Lung (tissue), 12 donors: ENCODE results near the gene RYK. TPM values are rescaled to one million over a fixed set of nuclear protein-coding genes. Genes with fewer than 3 reads are reported as not detected.

Source experiments
- ATAC-seq: fragments of 200-7000 bp; cut with Tn5 transposase; one replicate; pipeline ENCODE4 v1.9.1; 2020; ENCODE audit warnings: moderate number of reproducible peaks; ENCODE audit not compliant: insufficient read depth, low FRiP score
- DNase-seq, 3 donors: peaks; one replicate each; pipeline ENCODE4 v3.0.0-alpha.2; 2013 to 2017
- H3K27ac ChIP-seq, 2 donors: one replicate each; pipeline ENCODE4 v1.5.1; 2013; ENCODE audit warnings: mild to moderate bottlenecking in 2 of 2, moderate library complexity in 2 of 2, control low read depth in 1 of 2, inconsistent platforms in 1 of 2, low read depth in 1 of 2, low read length in 1 of 2
- H3K27me3 ChIP-seq, 3 donors: one replicate each; pipeline ENCODE4 v1.5.1; 2013; ENCODE audit warnings: low read length in 2 of 3; ENCODE audit not compliant: control insufficient read depth in 3 of 3, insufficient read depth in 3 of 3
- H3K36me3 ChIP-seq, 4 donors: one replicate each; pipeline ENCODE4 v1.5.1; 2013; ENCODE audit warnings: low read length in 4 of 4, mild to moderate bottlenecking in 1 of 4, moderate library complexity in 1 of 4; ENCODE audit not compliant: control insufficient read depth in 4 of 4, insufficient read depth in 4 of 4
- H3K4me1 ChIP-seq, 5 donors: one replicate each; pipeline ENCODE4 v1.5.1; 2013; ENCODE audit warnings: low read length in 5 of 5, mild to moderate bottlenecking in 2 of 5, moderate library complexity in 1 of 5; ENCODE audit not compliant: control insufficient read depth in 5 of 5, insufficient read depth in 5 of 5
- H3K4me3 ChIP-seq: one replicate; pipeline ENCODE4 v1.5.1; 2013; ENCODE audit warnings: mild to moderate bottlenecking, control low read depth, moderate library complexity
- H3K9ac ChIP-seq, 2 donors: one replicate each; pipeline ENCODE4 v1.5.1; 2013; ENCODE audit warnings: low read length in 2 of 2, control low read depth in 1 of 2; ENCODE audit not compliant: insufficient read depth in 1 of 2
- H3K9me3 ChIP-seq, 4 donors: one replicate each; pipeline ENCODE4 v1.5.1; 2013; ENCODE audit warnings: low read length in 3 of 4, mild to moderate bottlenecking in 1 of 4, moderate library complexity in 1 of 4; ENCODE audit not compliant: control insufficient read depth in 4 of 4, insufficient read depth in 3 of 4
- WGBS, 2 donors: extraction: QIAGEN DNeasy Blood & Tissue Kit; methylation state at CpG; one replicate each; pipeline ENCODE4 v1.1.7; 2013; 5-methylcytosine and 5-hydroxymethylcytosine counted together
- polyA plus RNA-seq, 2 donors: library from polyadenylated mRNA; stranded (reverse); fragments of 200-250 nt; gene quantifications; one replicate each; pipeline ENCODE4 v1.2.1, GENCODE V29; 2013
- total RNA-seq, 2 donors: library from RNA; depleted of rRNA in 1 of 2; stranded (reverse); fragments of >200 nt in 1 of 2; gene quantifications; one replicate each; pipeline ENCODE4 v1.2.1, GENCODE V29; 2014 to 2021
- TF ChIP-seq, protein P1 (sequence below): IDR thresholded peaks from 2 replicates; pipeline ENCODE4 v1.5.1; 2012; ENCODE audit warnings: mild to moderate bottlenecking; ENCODE audit errors: control extremely low read depth, extremely low read depth
- donor health status: control.
- donor health status: control.
- donor health status: Bipolar disorder and iron deficiency.
- donor health status: healthy.
- donor health status: DM: yes; HTN: yes; CAD: no.

Gene RYK
- total and polyA plus RNA-seq, 4 donors, result 22.1 to 132 (median 29.0) TPM

- Histone ChIP-seq H3K9me3 (peaks cover 0 to 3% (median 1%) of the 10 kb centered on the region in 4 donors), H3K9ac (no peak overlapping the region), H3K4me3 (no peak overlapping the region), H3K4me1 (no peaks in the 10 kb centered on the region), H3K27me3 (no peaks in the 10 kb centered on the region), H3K27ac (no peak overlapping the region), H3K36me3 (no peaks in the 10 kb centered on the region)
- DNase-seq (no peak), ATAC-seq (no peak)
- TF ChIP-seq, protein P1, sequence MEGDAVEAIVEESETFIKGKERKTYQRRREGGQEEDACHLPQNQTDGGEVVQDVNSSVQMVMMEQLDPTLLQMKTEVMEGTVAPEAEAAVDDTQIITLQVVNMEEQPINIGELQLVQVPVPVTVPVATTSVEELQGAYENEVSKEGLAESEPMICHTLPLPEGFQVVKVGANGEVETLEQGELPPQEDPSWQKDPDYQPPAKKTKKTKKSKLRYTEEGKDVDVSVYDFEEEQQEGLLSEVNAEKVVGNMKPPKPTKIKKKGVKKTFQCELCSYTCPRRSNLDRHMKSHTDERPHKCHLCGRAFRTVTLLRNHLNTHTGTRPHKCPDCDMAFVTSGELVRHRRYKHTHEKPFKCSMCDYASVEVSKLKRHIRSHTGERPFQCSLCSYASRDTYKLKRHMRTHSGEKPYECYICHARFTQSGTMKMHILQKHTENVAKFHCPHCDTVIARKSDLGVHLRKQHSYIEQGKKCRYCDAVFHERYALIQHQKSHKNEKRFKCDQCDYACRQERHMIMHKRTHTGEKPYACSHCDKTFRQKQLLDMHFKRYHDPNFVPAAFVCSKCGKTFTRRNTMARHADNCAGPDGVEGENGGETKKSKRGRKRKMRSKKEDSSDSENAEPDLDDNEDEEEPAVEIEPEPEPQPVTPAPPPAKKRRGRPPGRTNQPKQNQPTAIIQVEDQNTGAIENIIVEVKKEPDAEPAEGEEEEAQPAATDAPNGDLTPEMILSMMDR, result no peak
- 39 to 45% methylated on average over 3 of the region's 3 CpGs for WGBS, 2 donors
Observed at GRCh38 chr3:134132961-134133360, 117.7 kb downstream of the RYK start.

DNA sequence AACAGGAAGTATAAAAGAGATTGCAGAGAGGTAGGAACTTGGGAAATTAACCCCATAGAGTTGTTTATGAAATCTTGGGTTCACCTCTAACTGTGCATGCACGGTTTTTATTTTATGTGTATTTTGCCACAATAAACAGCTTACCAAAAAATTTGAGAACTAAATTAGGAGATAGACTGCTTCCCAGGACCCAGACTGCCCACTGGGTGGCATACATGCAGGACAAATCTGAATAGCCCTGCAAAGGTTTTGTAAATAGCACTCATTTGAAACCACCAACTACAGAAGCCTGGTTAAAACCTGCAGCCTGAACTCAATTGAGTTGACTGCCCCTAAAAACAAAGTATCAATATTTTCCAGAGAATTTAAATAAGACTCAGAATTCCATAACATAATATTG, 124.5 kb downstream of the RYK start:
- H3K27ac ChIP-seq, result no peak overlapping the region
- H3K9me3 ChIP-seq, result peaks cover 3 to 13% (median 6%) of the 10 kb centered on the region in 4 donors
- H3K36me3 ChIP-seq, result no peaks in the 10 kb centered on the region
- H3K9ac ChIP-seq, result no peak overlapping the region
- ATAC-seq (no peak), DNase-seq (no peak)
- no peaks in the 10 kb centered on the region for H3K27me3 ChIP-seq
- no peaks in the 10 kb centered on the region for H3K4me1 ChIP-seq
- TF ChIP-seq, protein P1, result no peak
- 21 to 40% methylated on average over 1 of the region's 1 CpG for WGBS, 2 donors
- no peak overlapping the region for H3K4me3 ChIP-seq

DNA sequence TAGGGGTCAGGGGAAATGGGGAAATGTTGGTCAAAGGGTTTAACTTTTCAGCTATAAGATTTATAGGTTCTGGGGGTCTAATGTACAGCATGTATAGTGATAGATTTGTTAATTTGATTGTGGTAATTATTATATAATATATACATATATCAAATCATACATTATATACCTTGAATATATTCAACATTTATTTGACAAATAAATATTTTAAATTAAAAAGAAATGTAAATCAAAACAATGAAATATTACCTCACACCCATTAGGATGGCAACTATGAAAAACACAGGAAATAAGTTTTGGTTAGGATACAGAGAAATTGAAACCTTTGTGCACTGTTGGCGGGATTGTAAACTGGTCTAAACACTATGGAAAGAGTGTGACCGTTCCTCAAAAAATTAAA, 135.9 kb downstream of the RYK start:
- no peaks in the 10 kb centered on the region for H3K27me3 ChIP-seq
- DNase-seq, result no peak
- ATAC-seq, result no peak
- peaks cover 0 to 8% (median 0%) of the 10 kb centered on the region in 4 donors for H3K9me3 ChIP-seq
- H3K9ac ChIP-seq, result no peak overlapping the region
- no peak overlapping the region for H3K27ac ChIP-seq
- H3K4me3 ChIP-seq, result no peak overlapping the region
- WGBS, 2 donors, result 96% methylated on average over 2 of the region's 2 CpGs
- TF ChIP-seq, protein P1, result no peak
- no peaks in the 10 kb centered on the region for H3K4me1 ChIP-seq
- no peaks in the 10 kb centered on the region for H3K36me3 ChIP-seq

DNA sequence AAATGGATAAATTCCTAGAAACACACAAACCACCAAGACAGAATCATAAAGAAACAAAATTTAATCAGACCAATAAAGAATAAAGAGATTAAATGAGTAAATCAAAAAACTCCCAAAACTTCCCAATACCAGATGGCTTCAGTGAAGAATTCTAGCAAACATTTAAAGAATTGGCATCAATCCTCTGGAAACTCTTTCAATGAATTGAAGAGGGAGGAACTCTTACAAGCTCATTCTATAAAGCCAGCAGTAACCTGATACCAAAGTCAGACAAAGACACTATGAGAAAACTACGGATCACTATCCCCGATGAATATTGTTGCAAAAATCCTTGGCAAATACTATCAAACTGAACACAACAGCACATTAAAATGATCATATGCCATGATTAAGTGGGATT, 139.0 kb downstream of the RYK start:
- 79 to 88% methylated on average over 2 of the region's 2 CpGs for WGBS, 2 donors
- Histone ChIP-seq H3K4me1 (no peaks in the 10 kb centered on the region), H3K9me3 (no peaks in the 10 kb centered on the region), H3K4me3 (no peak overlapping the region), H3K36me3 (no peaks in the 10 kb centered on the region), H3K9ac (no peak overlapping the region), H3K27ac (no peak overlapping the region), H3K27me3 (no peaks in the 10 kb centered on the region)
- TF ChIP-seq, protein P1, result no peak
- no peak for DNase-seq
- ATAC-seq, result no peak
